Fibroblast of peridontal ligament (primary cell): ENCODE measurements around the gene PLCG1.
A peak's percentile ranks its signal among the peaks of the same experiment; 100 is the strongest.
"Not testable (repeated sequence)": the region's sequence is repeated elsewhere in the genome, so short reads cannot be mapped to it uniquely, and the experiment has no call there.

Source experiments
- DNase-seq: peaks from one replicate; pipeline ENCODE4 v3.0.0-alpha.2; 2010; ENCODE audit errors: extremely low read depth

PLCG1 gene

DNA sequence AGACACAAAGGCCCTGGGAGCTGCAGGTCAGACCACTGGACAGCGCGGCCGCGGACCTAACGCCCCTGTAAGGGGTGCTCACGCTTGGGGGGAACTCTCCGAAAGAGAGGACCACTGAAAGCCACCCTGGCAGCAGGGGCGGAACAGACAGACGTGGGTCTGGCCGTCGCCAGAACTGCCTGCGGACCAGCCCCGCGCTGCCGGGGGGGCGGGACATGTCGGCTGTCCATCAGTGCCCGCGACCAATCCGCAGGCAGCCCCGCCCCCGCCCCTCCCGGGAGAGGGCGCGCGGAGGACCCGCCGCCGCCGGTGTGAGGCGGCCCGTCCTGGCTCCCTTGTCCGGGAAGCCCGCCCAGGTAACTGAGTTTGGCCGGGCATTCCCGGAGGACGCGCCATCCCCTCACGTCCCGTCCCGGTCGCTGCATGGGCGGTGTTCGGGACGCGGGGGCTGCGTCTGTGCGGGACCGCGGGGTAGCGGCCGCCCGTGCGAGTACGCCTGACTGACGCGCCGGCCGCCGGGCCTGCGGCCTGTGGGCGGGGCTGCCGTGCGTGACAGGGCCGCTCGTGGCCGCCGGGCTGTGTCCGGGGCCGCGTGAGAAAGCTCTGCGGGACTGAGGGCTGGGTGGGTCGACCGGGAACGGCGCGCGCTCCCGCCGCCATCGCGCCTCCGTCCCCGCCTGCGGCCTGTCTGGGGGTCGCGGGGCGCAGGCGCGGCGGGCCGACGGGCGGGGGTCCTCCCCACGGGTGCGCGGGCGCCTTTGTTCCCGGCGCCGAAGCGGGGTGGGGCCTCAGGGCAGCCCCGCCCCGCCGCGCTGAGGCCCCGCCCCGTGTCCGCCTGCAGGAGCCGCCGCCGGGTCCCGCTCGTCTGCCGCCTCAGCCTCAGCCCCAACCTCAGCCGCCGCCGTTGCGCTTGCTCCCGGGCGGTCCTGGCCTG lies at the start of gene PLCG1:
Gene PLCG1 (plus strand): TSS at position 864 of the 934 bp plus-strand sequence. CDS start 99 bp downstream, outside the sequence.
- peak; percentile 60 for DNase-seq

GRCh38 chr20:41087777-41088176 lies 49.6 kb upstream of the PLCG1 start:
- no peak for DNase-seq

DNA sequence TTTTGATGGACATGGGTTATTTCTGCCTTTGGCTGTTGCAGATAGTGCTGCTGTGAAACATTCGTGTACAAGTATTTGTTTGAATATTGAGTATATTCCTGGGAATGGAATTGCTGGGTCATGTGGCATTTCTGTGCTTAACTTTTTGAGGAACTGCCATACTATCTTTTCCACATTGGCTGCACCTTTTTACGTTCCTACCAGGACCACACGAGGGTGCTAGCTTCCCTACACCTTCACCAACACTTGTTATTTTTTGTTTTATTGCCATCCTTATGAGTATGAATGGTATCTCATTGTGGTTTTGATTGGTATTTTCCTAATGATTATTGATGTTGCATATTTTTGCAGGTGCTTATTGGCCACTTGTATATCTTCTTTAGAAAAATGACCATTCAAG lies 47.8 kb upstream of the PLCG1 start:
- no peak for DNase-seq

DNA sequence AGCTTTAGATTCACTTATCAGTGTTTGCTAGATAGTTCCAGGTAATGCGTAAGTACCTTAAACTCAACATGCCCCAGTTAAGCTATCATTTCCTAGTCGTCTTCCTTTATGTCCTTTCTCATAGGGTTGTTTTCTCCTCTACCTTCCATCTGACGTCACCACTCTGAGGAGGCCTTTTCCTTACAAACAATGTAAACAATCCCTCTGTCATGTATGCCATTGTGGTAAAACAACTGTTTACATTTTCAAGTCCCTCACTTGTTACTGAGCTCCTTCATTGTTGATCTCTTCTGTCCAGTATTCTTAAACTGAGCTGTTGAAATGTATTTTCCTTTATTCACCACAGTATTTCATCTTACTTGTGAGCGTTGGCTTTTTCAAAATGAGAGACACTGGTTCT lies 45.4 kb upstream of the PLCG1 start:
- peak; percentile 44 for DNase-seq

DNA sequence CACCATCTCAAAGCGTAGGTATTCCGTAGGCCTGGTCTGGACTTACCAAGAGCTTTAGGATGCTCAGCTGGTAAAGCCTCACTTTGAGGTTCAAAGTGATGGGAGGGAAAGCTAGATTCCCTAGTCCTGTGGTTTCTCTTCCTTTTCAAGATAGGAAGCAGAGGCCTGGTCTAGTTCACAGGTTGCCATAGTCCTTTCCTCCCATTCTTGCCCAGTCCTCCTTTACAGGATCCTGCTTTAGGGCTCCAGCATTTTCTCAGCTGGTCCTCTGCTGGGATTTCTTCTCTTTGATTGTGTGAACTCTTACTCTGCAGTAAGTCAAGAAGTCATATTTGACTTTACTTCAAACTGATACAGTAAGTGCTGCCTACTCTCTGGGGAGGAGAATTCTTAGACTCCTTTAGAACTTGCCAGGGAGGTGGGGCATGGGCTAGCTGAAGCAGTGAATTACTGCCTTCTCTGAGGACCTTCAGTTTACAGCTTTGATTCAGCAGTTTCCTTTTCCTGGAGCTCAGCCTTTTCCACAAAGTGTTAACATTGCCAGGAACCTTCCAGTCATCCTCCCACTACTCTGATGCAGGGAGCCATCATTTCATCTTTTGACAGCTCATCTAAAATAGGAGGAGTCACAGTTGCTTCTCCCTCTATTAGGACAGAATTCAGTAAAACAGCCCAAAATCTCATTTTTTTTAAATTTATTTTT lies 42.8 kb upstream of the PLCG1 start:
- DNase-seq, result peak; percentile 70

GRCh38 chr20:41095110-41095969 lies 42.0 kb upstream of the PLCG1 start:
- DNase-seq, result peak; percentile 80

DNA sequence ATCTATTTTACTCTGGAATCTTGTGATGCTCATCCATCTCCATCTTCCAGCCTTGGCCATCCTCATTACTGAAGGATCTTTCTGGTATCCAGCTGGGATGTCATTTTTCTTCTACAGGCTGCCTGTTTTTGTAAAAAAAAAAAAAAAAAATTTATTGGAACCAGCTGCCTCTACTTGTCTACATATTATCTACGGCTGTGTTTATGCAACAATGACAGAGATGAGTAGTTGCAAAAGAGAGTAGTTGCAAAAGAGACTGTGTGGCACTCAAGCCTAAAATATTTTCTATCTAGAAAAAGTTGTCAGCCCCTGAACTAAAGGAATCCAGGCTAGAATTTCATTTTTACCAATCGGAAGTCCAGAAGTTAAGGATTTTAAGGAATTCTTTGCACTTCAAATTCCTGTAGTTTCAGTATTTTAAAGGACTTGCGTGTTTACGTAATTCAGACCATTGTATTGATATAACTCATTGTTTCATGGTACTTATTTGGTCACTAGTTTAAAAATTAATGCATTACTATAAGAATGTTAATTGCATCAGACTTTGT lies 38.6 kb upstream of the PLCG1 start:
- peak; percentile 93 for DNase-seq

GRCh38 chr20:41100001-41100480 lies 37.3 kb upstream of the PLCG1 start:
- peak; percentile 17 for DNase-seq

- DNase-seq, result no peak
Observed at GRCh38 chr20:41101660-41102059, 35.7 kb upstream of the PLCG1 start.

GRCh38 chr20:41108531-41108930 lies 28.8 kb upstream of the PLCG1 start:
- no peak for DNase-seq

GRCh38 chr20:41110012-41110411 lies 27.3 kb upstream of the PLCG1 start:
- DNase-seq, result no peak

DNA sequence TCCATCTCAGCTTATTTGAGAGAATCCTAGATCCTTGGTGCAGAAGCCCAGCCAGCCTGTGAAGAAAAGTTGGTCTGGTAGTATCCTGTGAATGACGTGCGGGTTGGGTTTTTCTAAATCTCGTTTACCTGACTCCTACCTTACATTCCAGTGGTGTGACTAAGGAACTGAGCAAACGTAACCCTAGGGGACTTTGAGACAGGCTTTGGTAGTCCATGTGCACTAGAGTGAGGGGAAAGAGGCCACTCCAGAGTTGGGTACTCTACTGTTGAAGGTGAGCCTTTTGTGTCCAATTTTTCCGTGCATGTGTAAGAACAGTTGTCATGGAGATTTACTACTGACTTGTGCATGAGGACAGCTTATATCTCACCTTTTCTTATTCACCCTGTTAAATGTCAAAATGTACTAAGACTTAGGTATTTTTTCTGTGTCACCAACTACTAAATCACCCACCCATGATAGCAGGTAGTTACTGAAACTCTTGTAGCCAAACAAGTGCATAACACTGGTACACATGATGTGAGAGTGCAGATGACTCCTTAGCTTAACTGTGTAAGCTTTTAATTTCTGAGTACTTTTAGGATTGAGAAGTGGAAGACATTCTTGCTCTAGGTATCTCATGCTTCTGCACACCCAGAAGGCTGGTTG lies 26.3 kb upstream of the PLCG1 start:
- no peak for DNase-seq

DNA sequence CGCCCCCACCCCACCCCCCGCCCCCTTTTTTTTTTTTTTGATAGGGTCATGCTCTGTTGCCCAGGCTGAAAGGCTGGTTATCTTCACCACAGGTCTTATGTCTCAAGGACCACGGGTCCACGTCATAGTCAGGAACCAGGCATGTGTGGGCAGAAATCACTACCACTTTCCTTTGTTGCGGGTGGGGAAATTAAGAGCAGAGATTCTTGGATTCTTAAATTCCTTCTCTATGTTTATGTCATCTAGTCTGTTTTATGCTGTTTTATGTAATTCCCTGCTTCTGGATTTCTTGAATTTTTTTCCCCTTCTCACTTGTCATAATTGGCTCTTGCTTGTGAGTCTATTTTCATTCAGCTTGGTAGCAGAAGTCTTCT lies 25.8 kb upstream of the PLCG1 start:
- peak; percentile 54 for DNase-seq

DNA sequence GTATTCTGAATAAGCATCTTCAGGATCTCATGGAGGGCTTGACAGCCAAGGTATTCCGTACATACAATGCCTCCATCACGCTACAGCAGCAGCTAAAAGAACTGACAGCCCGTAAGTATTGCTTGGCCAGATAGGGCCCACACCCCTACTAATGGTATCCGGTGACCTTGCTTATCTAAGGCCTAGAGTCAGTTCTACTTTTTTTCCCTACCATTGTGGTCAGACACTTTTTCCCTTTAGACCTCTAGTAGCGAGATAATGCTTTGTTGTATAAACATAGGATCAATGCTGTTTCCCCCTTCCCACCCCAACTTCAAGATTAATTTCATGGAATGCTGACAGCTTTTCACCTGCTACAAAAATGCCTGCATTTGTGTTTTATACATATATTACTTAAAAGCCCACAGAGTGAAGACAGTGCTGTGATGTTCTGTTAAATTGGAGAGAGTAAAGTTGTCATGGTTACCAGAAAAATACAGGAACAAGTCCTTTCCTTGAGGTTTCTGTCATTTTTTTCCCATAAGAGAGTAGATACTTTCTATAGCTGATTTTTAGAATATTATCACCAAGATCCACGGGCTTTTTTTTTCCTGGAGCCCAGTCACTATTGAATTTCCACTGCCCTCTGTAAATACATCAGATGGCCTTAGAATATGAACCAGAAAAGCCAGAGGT lies 20.9 kb upstream of the PLCG1 start:
- no peak for DNase-seq

GRCh38 chr20:41118159-41118558 lies 19.2 kb upstream of the PLCG1 start:
- not testable (repeated sequence) for DNase-seq

GRCh38 chr20:41118632-41119031 lies 18.7 kb upstream of the PLCG1 start:
- peak; percentile 29 for DNase-seq

GRCh38 chr20:41119614-41120561 lies 17.5 kb upstream of the PLCG1 start:
- DNase-seq, result no peak

DNA sequence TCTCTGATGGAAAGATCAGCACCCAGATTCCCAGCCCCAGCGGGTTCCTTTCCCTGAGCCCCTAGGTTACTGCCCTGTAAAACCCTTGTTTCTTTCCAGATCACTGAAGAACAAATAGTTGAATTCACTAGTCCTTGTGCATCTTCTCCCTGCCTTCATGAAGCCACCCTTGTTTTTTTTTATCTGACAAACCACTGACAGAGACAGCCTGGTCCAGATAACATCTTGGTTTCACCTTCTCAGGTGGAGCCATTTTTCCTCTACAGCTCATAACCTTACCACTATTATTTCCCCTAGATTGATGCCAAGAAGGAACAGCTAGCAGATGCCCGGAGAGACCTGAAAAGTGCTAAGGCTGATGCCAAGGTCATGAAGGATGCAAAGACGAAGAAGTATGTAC lies 15.9 kb upstream of the PLCG1 start:
- DNase-seq, result no peak

DNA sequence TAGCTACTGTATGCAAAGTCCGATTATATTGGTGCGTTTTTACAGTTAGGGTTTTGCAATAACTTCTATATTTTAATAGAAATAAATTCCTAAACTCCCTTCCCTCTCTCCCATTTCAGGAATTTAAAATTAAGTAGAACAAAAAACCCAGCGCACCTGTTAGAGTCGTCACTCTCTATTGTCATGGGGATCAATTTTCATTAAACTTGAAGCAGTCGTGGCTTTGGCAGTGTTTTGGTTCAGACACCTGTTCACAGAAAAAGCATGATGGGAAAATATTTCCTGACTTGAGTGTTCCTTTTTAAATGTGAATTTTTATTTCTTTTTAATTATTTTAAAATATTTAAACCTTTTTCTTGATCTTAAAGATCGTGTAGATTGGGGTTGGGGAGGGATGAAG lies 13.7 kb upstream of the PLCG1 start:
- no peak for DNase-seq
